ENCODE results near the gene TCEA2.

The TCEA2 gene

GRCh38 chr20:64036346-64037198 lies 26.4 kb upstream of the TCEA2 start:
- DNase-seq: no peak

- no peak for DNase-seq
These were observed 25.9 kb upstream of the TCEA2 start for GRCh38 chr20:64037199-64037497.

GRCh38 chr20:64037498-64038213 lies 25.3 kb upstream of the TCEA2 start:
- DNase-seq: peak; percentile 81

- DNase-seq: peak; percentile 62
These were observed 24.8 kb upstream of the TCEA2 start for GRCh38 chr20:64038224-64038564.

GRCh38 chr20:64038565-64039292 lies 24.3 kb upstream of the TCEA2 start:
- peak; percentile 81 for DNase-seq

- peak; percentile 31 for DNase-seq
These were observed 23.5 kb upstream of the TCEA2 start for GRCh38 chr20:64039293-64040160.

GRCh38 chr20:64040231-64041039 lies 22.6 kb upstream of the TCEA2 start:
- no peak for DNase-seq

- DNase-seq: peak; percentile 58
These were observed 21.8 kb upstream of the TCEA2 start for GRCh38 chr20:64041040-64041780.

GRCh38 chr20:64041781-64042053 lies 21.3 kb upstream of the TCEA2 start:
- DNase-seq: no peak

- no peak for DNase-seq
These were observed 20.8 kb upstream of the TCEA2 start for GRCh38 chr20:64042054-64042781.

GRCh38 chr20:64043768-64044167 lies 19.2 kb upstream of the TCEA2 start:
- DNase-seq: no peak

- peak; percentile 34 for DNase-seq
These were observed 18.3 kb upstream of the TCEA2 start for GRCh38 chr20:64044484-64045247.

- no peak for DNase-seq
These were observed 17.5 kb upstream of the TCEA2 start for GRCh38 chr20:64045346-64046011.

GRCh38 chr20:64047046-64047389 lies 16.0 kb upstream of the TCEA2 start:
- DNase-seq: no peak

GRCh38 chr20:64047968-64048401 lies 15.0 kb upstream of the TCEA2 start:
- DNase-seq: no peak

- no peak for DNase-seq
These were observed 14.5 kb upstream of the TCEA2 start for GRCh38 chr20:64048402-64049044.

GRCh38 chr20:64049060-64049877 lies 13.7 kb upstream of the TCEA2 start, which contains the start of gene SOX18:
TSS of gene SOX18 (minus strand) at chr20:64049639. CDS start at chr20:64049516, 123 bp downstream.
- no peak for DNase-seq

GRCh38 chr20:64049878-64050260 lies 13.1 kb upstream of the TCEA2 start:
- DNase-seq: peak; percentile 53

Measured in NCI-H2171 (cell line).